GM23248 (cell line): ENCODE results near the gene SEPTIN3. TPM values are rescaled to one million over a fixed set of nuclear protein-coding genes. Genes with fewer than 3 reads are reported as not detected.

ENCODE experiments used
- DNase-seq: peaks from one replicate; pipeline ENCODE4 v3.0.0-alpha.2; 2015
- H2AFZ ChIP-seq: fragments of 200-600 bp; sonication (generic); 2 replicates; pipeline ENCODE4 v1.6.1; 2016; ENCODE audit warnings: antibody characterized with exemption
- H3F3A ChIP-seq: fragments of 200-600 bp; sonication (generic); 2 replicates; pipeline ENCODE4 v1.6.1; 2016; ENCODE audit warnings: mild to moderate bottlenecking, antibody characterized with exemption, mixed run types; ENCODE audit not compliant: insufficient read depth
- H3K27ac ChIP-seq: fragments of 200-600 bp; sonication (generic); 2 replicates; pipeline ENCODE4 v1.5.1; 2016; ENCODE audit warnings: mild to moderate bottlenecking
- H3K27me3 ChIP-seq: fragments of 200-600 bp; sonication (generic); replicated peaks from 2 replicates; pipeline ENCODE4 v1.6.1; 2016; ENCODE audit warnings: mild to moderate bottlenecking; ENCODE audit not compliant: insufficient read depth
- H3K36me3 ChIP-seq: fragments of 200-600 bp; sonication (generic); 2 replicates; pipeline ENCODE4 v1.6.1; 2016; ENCODE audit warnings: low read depth, mild to moderate bottlenecking
- H3K4me1 ChIP-seq: fragments of 200-600 bp; sonication (generic); 2 replicates; pipeline ENCODE4 v1.6.1; 2016; ENCODE audit warnings: mild to moderate bottlenecking; ENCODE audit not compliant: insufficient read depth
- H3K4me2 ChIP-seq: fragments of 200-600 bp; sonication (generic); one replicate; pipeline ENCODE4 v1.6.1; 2016; ENCODE audit warnings: mild to moderate bottlenecking; ENCODE audit not compliant: unreplicated experiment
- H3K4me3 ChIP-seq: fragments of 200-600 bp; sonication (generic); 2 replicates; pipeline ENCODE4 v1.5.1; 2016; ENCODE audit warnings: mild to moderate bottlenecking
- H3K79me2 ChIP-seq: fragments of 200-600 bp; sonication (generic); 2 replicates; pipeline ENCODE4 v1.6.1; 2016; ENCODE audit warnings: mild to moderate bottlenecking; ENCODE audit not compliant: insufficient read depth
- H3K9ac ChIP-seq: fragments of 200-600 bp; sonication (generic); 2 replicates; pipeline ENCODE4 v1.6.1; 2016; ENCODE audit warnings: mild to moderate bottlenecking
- H3K9me2 ChIP-seq: fragments of 200-600 bp; sonication (generic); 2 replicates; pipeline ENCODE4 v1.6.1; 2016; ENCODE audit warnings: mixed run types, mild to moderate bottlenecking, moderate library complexity; ENCODE audit not compliant: insufficient read depth
- H3K9me3 ChIP-seq: fragments of 200-600 bp; sonication (generic); one replicate; pipeline ENCODE4 v1.6.1; 2017; ENCODE audit warnings: low read depth
- H4K20me1 ChIP-seq: fragments of 200-600 bp; sonication (generic); 2 replicates; pipeline ENCODE4 v1.6.0; 2016; ENCODE audit not compliant: insufficient read depth
- EZH2 ChIP-seq: fragments of 200-600 bp; sonication (generic); IDR thresholded peaks from 2 replicates; pipeline ENCODE4 v1.6.1; 2018; ENCODE audit warnings: antibody characterized with exemption, mild to moderate bottlenecking; ENCODE audit not compliant: insufficient read depth, poor library complexity, severe bottlenecking
- EZH2phosphoT487 ChIP-seq: fragments of 200-600 bp; sonication (generic); IDR thresholded peaks from 2 replicates; pipeline ENCODE4 v1.6.1; 2018; ENCODE audit warnings: antibody characterized with exemption, moderate library complexity, mild to moderate bottlenecking, low read depth; ENCODE audit not compliant: insufficient read depth
- WGBS, 2 experiments: methylation state at CpG; one replicate each; pipeline ENCODE4 v1.1.6; 2015 to 2017; ENCODE audit warnings: low lambda C conversion rate in 2 of 2, low coverage in 1 of 2; ENCODE audit errors: missing lambda C conversion rate in 2 of 2; 5-methylcytosine and 5-hydroxymethylcytosine counted together
- in situ Hi-C: fragments of 300-500 bp; cut with MboI; formaldehyde crosslinking; loops from 2 replicates; pipeline ENCODE4 v1.15.0; 2020
- polyA plus RNA-seq: library from polyadenylated mRNA; unstranded; fragments of >200 nt; fragmentation: Nextera tagmentation; extraction: Ambion mirVana; gene quantifications from 2 replicates; pipeline ENCODE4 v1.2.1, GENCODE V29; 2016
- total RNA-seq: library from RNA; depleted of rRNA; stranded (reverse); fragments of >200 nt; shearing (Covaris generic); gene quantifications from 2 replicates; pipeline ENCODE4 v1.2.3, GENCODE V29; 2014

SEPTIN3 gene
- total and polyA plus RNA-seq, 2 experiments from 2014 or later = 0.06 TPM; not detected in 1

- no peak overlapping the region for H2AFZ ChIP-seq
- no peaks in the 10 kb centered on the region for H4K20me1 ChIP-seq
- H3F3A ChIP-seq = peaks cover 20% of the 10 kb centered on the region
- H3K36me3 ChIP-seq = no peaks in the 10 kb centered on the region
- no peak overlapping the region for H3K4me2 ChIP-seq
- no peaks in the 10 kb centered on the region for H3K79me2 ChIP-seq
- peaks cover 5% of the 10 kb centered on the region for H3K4me1 ChIP-seq
- H3K9ac ChIP-seq = no peak overlapping the region
- TF ChIP-seq EZH2phosphoT487 (no peak), EZH2 (no peak)
- DNase-seq = no peak
- no peaks in the 10 kb centered on the region for H3K27me3 ChIP-seq
- H3K4me3 ChIP-seq = no peak overlapping the region
- WGBS, 2 experiments = 95 to 96% methylated on average over 2 of the region's 2 CpGs
- H3K27ac ChIP-seq = no peak overlapping the region
- no peaks in the 10 kb centered on the region for H3K9me3 ChIP-seq
- no peaks in the 10 kb centered on the region for H3K9me2 ChIP-seq
- in situ Hi-C loops = no loop called here
Observed at GRCh38 chr22:41936894-41937169, 32.4 kb upstream of the SEPTIN3 start.

DNA sequence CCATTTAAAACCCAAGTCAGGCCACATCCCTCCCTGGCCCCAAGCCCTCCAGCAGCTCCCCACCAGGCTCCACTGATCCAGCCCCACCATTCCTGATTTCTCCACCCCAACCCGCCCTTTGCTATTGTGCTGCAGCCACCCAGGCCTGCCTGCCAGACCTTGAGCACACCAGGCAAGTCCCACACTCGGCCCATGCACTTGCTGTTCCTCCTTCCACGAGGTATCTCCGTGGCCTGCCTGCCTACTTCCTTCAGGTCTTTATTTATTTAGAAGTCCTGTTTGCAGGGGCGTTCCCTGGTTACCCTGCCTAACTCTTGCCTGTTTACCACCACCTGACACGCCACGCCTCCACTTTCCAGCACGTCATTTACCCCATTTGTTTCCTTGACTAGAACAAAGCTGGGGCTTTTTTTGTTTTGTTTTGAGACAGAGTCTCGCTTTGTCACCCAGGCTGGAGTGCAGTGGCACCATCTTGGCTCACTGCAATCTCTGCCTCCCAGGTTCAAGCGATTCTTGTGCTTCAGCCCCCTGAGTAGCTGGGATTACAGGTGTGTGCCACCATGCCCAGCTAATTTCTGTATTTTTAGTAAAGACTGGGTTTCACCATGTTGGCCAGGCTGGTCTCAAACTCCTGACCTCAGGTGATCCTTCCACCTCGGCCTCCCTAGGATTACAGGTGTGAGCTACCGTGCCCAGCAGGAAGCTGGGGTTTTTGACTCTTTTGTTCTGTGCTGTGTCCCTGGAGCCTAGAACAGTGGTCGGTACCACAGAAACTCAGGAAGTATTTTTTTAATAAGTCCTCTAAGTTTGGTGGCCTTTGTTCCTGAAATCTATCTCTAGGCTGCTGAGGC is 29.0 kb upstream of the SEPTIN3 start:
- Histone ChIP-seq H3K4me3 (no peak overlapping the region), H3K27me3 (no peaks in the 10 kb centered on the region), H3K9me2 (no peaks in the 10 kb centered on the region), H3K9me3 (no peaks in the 10 kb centered on the region), H3F3A (peaks cover 23% of the 10 kb centered on the region), H3K4me2 (peak overlapping the region; percentile 11), H3K79me2 (no peaks in the 10 kb centered on the region), H3K4me1 (peaks cover 11% of the 10 kb centered on the region), H2AFZ (no peak overlapping the region), H3K36me3 (no peaks in the 10 kb centered on the region), H3K9ac (peak overlapping the region; percentile 67), H4K20me1 (no peaks in the 10 kb centered on the region), H3K27ac (peak overlapping the region; percentile 90)
- TF ChIP-seq EZH2phosphoT487 (no peak), EZH2 (no peak)
- no peak for DNase-seq
- WGBS, 2 experiments = 88% methylated on average over 13 of the region's 13 CpGs
- in situ Hi-C loops = loop anchor here (10.0 kb wide), 1 partner anchor 245 kb away; the partner anchor contains the start of gene MEI1

DNA sequence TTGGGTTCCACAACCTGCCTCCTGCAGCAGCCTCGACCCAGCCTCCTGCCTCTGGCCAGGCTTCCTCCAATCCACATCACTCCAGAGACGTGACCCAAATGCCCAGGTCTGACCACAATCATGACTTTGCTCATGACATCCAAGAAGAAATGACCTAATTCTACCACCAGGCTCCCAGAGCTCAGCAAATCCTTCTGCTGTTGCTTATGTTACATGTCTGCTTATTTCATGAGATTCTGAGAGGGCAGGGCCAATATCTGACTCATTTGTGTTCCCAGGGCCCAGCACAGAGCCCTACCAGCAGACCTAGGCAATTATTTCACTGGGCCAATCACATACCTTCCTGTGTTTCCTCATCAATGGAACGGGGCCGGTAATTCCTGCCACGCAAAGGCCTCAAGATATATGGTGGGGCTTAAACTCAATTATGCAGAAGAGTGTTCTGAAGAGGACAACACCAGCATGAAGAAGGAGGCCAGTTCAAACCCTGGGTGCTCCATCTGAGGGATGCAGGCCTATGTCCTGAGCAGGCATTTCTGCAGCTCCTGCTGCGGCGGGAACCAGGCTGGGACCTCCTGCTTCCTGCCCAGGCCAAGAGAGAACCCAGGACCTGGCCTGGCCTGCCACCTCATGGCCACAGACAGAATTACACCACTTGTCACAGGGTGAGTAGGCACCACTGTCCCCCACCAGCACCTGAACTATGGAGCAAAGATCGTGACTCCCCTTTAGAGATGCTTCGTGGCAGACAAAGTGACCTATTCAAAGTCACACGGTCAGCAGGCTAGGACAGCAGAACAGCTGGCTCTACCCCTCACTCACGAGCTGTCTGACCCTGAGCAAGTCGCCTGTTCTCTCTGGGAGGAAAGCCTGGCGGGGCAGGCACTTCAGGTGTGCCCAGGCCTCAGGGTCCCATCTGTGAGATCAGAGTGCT is 28.1 kb upstream of the SEPTIN3 start:
- peak overlapping the region; percentile 90 for H3K27ac ChIP-seq
- peaks cover 11% of the 10 kb centered on the region for H3K4me1 ChIP-seq
- no peaks in the 10 kb centered on the region for H3K9me3 ChIP-seq
- H3K27me3 ChIP-seq = no peaks in the 10 kb centered on the region
- H3K79me2 ChIP-seq = peaks cover 8% of the 10 kb centered on the region; the same call in 1 of the 2 replicates
- H3F3A ChIP-seq = peaks cover 23% of the 10 kb centered on the region
- H2AFZ ChIP-seq = peak overlapping the region; percentile 62
- peak; percentile 95 for DNase-seq
- peak overlapping the region; percentile 67 for H3K9ac ChIP-seq
- peak overlapping the region; percentile 11 for H3K4me2 ChIP-seq
- H3K4me3 ChIP-seq = no peak overlapping the region
- H3K9me2 ChIP-seq = no peaks in the 10 kb centered on the region
- H3K36me3 ChIP-seq = no peaks in the 10 kb centered on the region
- TF ChIP-seq EZH2 = no peak
- TF ChIP-seq EZH2phosphoT487 = no peak
- H4K20me1 ChIP-seq = no peaks in the 10 kb centered on the region
- in situ Hi-C loops = loop anchor here (10.0 kb wide), 1 partner anchor 246 kb away; the partner anchor contains the start of gene MEI1
- whole genome bisulfite sequencing, 2 experiments = 29 to 30% methylated on average over 13 of the region's 13 CpGs

- peaks cover 11% of the 10 kb centered on the region for H3K4me1 ChIP-seq
- H4K20me1 ChIP-seq = no peaks in the 10 kb centered on the region
- in situ Hi-C loops = loop anchor here (10.0 kb wide), 1 partner anchor 249 kb away; the partner anchor contains the start of gene MEI1
- 76 to 78% methylated on average over 9 of the region's 9 CpGs for WGBS, 2 experiments
- H3K27me3 ChIP-seq = no peaks in the 10 kb centered on the region
- no peaks in the 10 kb centered on the region for H3K9me3 ChIP-seq
- no peaks in the 10 kb centered on the region for H3K9me2 ChIP-seq
- no peaks in the 10 kb centered on the region for H3K36me3 ChIP-seq
- H2AFZ ChIP-seq = no peak overlapping the region
- peaks cover 23% of the 10 kb centered on the region for H3F3A ChIP-seq
- H3K4me3 ChIP-seq = no peak overlapping the region
- no peak overlapping the region for H3K27ac ChIP-seq
- peak; percentile 69 for DNase-seq
- no peak overlapping the region for H3K4me2 ChIP-seq
- TF ChIP-seq EZH2 = no peak
- no peak for TF ChIP-seq EZH2phosphoT487
- H3K9ac ChIP-seq = no peak overlapping the region
- peaks cover 10% of the 10 kb centered on the region; the same call in 1 of the 2 replicates for H3K79me2 ChIP-seq
Observed at GRCh38 chr22:41943661-41944209, 25.5 kb upstream of the SEPTIN3 start.
